ENCODE results near the gene CLC. TPM values are rescaled to one million over a fixed set of nuclear protein-coding genes. Genes with fewer than 3 reads are reported as not detected.
A peak's percentile ranks its signal among the peaks of the same experiment; 100 is the strongest.
"Not testable (repeated sequence)": the region's sequence is repeated elsewhere in the genome, so short reads cannot be mapped to it uniquely, and the experiment has no call there.

The CLC gene
- total RNA-seq, 1 donor from 2014 or later = not detected

- Histone ChIP-seq H4K20me1 (ENCODE audit: insufficient read depth, low read length) (no peaks in the 10 kb centered on the region), H3K4me2 (ENCODE audit: low read length) (no peak overlapping the region), H3K4me3 (ENCODE audit: insufficient read depth, low read depth, low read length) (no peak overlapping the region), H3K36me3 (ENCODE audit: insufficient read depth, low read length) (no peaks in the 10 kb centered on the region), H3K9me3 (ENCODE audit: insufficient read depth, low read depth, low read length) (no peaks in the 10 kb centered on the region), H3K27ac (ENCODE audit: low read depth, low read length) (no peak overlapping the region), H2AFZ (ENCODE audit: low read depth, low read length) (no peak overlapping the region), H3K27me3 (ENCODE audit: insufficient read depth, low read length) (peaks cover 2% of the 10 kb centered on the region), H3K79me2 (ENCODE audit: insufficient read depth, low read length) (no peaks in the 10 kb centered on the region), H3K9ac (ENCODE audit: low read length) (no peak overlapping the region), H3K4me1 (ENCODE audit: insufficient read depth, low read length) (no peaks in the 10 kb centered on the region)
- Mint-ChIP-seq H3K27ac (ENCODE audit: unreplicated experiment) (no peak overlapping the region), H3K4me1 (ENCODE audit: low read depth, unreplicated experiment) (no peaks in the 10 kb centered on the region), H3K4me3 (ENCODE audit: unreplicated experiment) (no peak overlapping the region), H3K36me3 (ENCODE audit: low read depth, unreplicated experiment) (no peaks in the 10 kb centered on the region), H3K27me3 (ENCODE audit: low read depth, unreplicated experiment) (peaks cover 5% of the 10 kb centered on the region), H3K9me3 (ENCODE audit: unreplicated experiment) (no peaks in the 10 kb centered on the region)
- FAIRE-seq = no peak
- TF ChIP-seq, protein P1, sequence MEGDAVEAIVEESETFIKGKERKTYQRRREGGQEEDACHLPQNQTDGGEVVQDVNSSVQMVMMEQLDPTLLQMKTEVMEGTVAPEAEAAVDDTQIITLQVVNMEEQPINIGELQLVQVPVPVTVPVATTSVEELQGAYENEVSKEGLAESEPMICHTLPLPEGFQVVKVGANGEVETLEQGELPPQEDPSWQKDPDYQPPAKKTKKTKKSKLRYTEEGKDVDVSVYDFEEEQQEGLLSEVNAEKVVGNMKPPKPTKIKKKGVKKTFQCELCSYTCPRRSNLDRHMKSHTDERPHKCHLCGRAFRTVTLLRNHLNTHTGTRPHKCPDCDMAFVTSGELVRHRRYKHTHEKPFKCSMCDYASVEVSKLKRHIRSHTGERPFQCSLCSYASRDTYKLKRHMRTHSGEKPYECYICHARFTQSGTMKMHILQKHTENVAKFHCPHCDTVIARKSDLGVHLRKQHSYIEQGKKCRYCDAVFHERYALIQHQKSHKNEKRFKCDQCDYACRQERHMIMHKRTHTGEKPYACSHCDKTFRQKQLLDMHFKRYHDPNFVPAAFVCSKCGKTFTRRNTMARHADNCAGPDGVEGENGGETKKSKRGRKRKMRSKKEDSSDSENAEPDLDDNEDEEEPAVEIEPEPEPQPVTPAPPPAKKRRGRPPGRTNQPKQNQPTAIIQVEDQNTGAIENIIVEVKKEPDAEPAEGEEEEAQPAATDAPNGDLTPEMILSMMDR (IDR thresholded peaks at IDR 0.05; ENCODE audit: insufficient read depth, low read depth, low read length) = no peak
- TF ChIP-seq EZH2 (IDR thresholded peaks at IDR 0.05; ENCODE audit: insufficient read depth, low read length) = no peak
- DNase-seq (ENCODE audit: low read depth) = no peak
Measured at GRCh38 chr19:39768786-39769185, 31.0 kb upstream of the CLC start.

- Mint-ChIP-seq H3K27me3 (ENCODE audit: low read depth, unreplicated experiment) (peaks cover 5% of the 10 kb centered on the region), H3K4me3 (ENCODE audit: unreplicated experiment) (no peak overlapping the region), H3K9me3 (ENCODE audit: unreplicated experiment) (no peaks in the 10 kb centered on the region), H3K4me1 (ENCODE audit: low read depth, unreplicated experiment) (no peaks in the 10 kb centered on the region), H3K36me3 (ENCODE audit: low read depth, unreplicated experiment) (no peaks in the 10 kb centered on the region), H3K27ac (ENCODE audit: unreplicated experiment) (no peak overlapping the region)
- TF ChIP-seq EZH2 (IDR thresholded peaks at IDR 0.05; ENCODE audit: insufficient read depth, low read length) = no peak
- TF ChIP-seq, protein P1 (IDR thresholded peaks at IDR 0.05; ENCODE audit: insufficient read depth, low read depth, low read length) = no peak
- no peak overlapping the region for H3K9ac ChIP-seq (ENCODE audit: low read length)
- H2AFZ ChIP-seq (ENCODE audit: low read depth, low read length) = no peak overlapping the region
- peaks cover 2% of the 10 kb centered on the region for H3K27me3 ChIP-seq (ENCODE audit: insufficient read depth, low read length)
- no peak overlapping the region for H3K27ac ChIP-seq (ENCODE audit: low read depth, low read length)
- no peaks in the 10 kb centered on the region for H3K4me1 ChIP-seq (ENCODE audit: insufficient read depth, low read length)
- H3K4me2 ChIP-seq (ENCODE audit: low read length) = no peak overlapping the region
- H3K9me3 ChIP-seq (ENCODE audit: insufficient read depth, low read depth, low read length) = no peaks in the 10 kb centered on the region
- H4K20me1 ChIP-seq (ENCODE audit: insufficient read depth, low read length) = no peaks in the 10 kb centered on the region
- DNase-seq (ENCODE audit: low read depth) (no peak), FAIRE-seq (no peak)
- H3K36me3 ChIP-seq (ENCODE audit: insufficient read depth, low read length) = no peaks in the 10 kb centered on the region
- H3K4me3 ChIP-seq (ENCODE audit: insufficient read depth, low read depth, low read length) = no peak overlapping the region
- H3K79me2 ChIP-seq (ENCODE audit: insufficient read depth, low read length) = no peaks in the 10 kb centered on the region
Measured at GRCh38 chr19:39768334-39768733, 30.5 kb upstream of the CLC start.

- Mint-ChIP-seq H3K4me3 (ENCODE audit: unreplicated experiment) (no peak overlapping the region), H3K27ac (ENCODE audit: unreplicated experiment) (no peak overlapping the region), H3K9me3 (ENCODE audit: unreplicated experiment) (no peaks in the 10 kb centered on the region), H3K27me3 (ENCODE audit: low read depth, unreplicated experiment) (peaks cover 3% of the 10 kb centered on the region), H3K4me1 (ENCODE audit: low read depth, unreplicated experiment) (no peaks in the 10 kb centered on the region), H3K36me3 (ENCODE audit: low read depth, unreplicated experiment) (no peaks in the 10 kb centered on the region)
- Histone ChIP-seq H2AFZ (ENCODE audit: low read depth, low read length) (no peak overlapping the region), H3K79me2 (ENCODE audit: insufficient read depth, low read length) (no peaks in the 10 kb centered on the region), H3K4me3 (ENCODE audit: insufficient read depth, low read depth, low read length) (no peak overlapping the region), H3K36me3 (ENCODE audit: insufficient read depth, low read length) (no peaks in the 10 kb centered on the region), H4K20me1 (ENCODE audit: insufficient read depth, low read length) (no peaks in the 10 kb centered on the region), H3K9ac (ENCODE audit: low read length) (no peak overlapping the region), H3K4me1 (ENCODE audit: insufficient read depth, low read length) (no peaks in the 10 kb centered on the region), H3K4me2 (ENCODE audit: low read length) (no peak overlapping the region), H3K27ac (ENCODE audit: low read depth, low read length) (no peak overlapping the region), H3K9me3 (ENCODE audit: insufficient read depth, low read depth, low read length) (no peaks in the 10 kb centered on the region), H3K27me3 (ENCODE audit: insufficient read depth, low read length) (no peaks in the 10 kb centered on the region)
- DNase-seq (ENCODE audit: low read depth) (peak; percentile 16), FAIRE-seq (no peak)
- TF ChIP-seq EZH2 (IDR thresholded peaks at IDR 0.05; ENCODE audit: insufficient read depth, low read length) = no peak
- TF ChIP-seq, protein P1 (IDR thresholded peaks at IDR 0.05; ENCODE audit: insufficient read depth, low read depth, low read length) = peak; percentile 83
Measured at GRCh38 chr19:39765091-39766076, 27.6 kb upstream of the CLC start.

GRCh38 chr19:39761851-39762250, 24.0 kb upstream of the CLC start:
- not testable (repeated sequence) for H3K4me2 ChIP-seq (ENCODE audit: low read length); H3K4me3 ChIP-seq (ENCODE audit: insufficient read depth, low read depth, low read length); H3K36me3 Mint-ChIP-seq (ENCODE audit: low read depth, unreplicated experiment); H3K9ac ChIP-seq (ENCODE audit: low read length); FAIRE-seq; H2AFZ ChIP-seq (ENCODE audit: low read depth, low read length); H3K36me3 ChIP-seq (ENCODE audit: insufficient read depth, low read length); H3K4me3 Mint-ChIP-seq (ENCODE audit: unreplicated experiment); DNase-seq (ENCODE audit: low read depth); H3K4me1 ChIP-seq (ENCODE audit: insufficient read depth, low read length); H3K27ac Mint-ChIP-seq (ENCODE audit: unreplicated experiment); H3K9me3 ChIP-seq (ENCODE audit: insufficient read depth, low read depth, low read length); H3K79me2 ChIP-seq (ENCODE audit: insufficient read depth, low read length); H3K4me1 Mint-ChIP-seq (ENCODE audit: low read depth, unreplicated experiment); H3K27me3 ChIP-seq (ENCODE audit: insufficient read depth, low read length); H3K9me3 Mint-ChIP-seq (ENCODE audit: unreplicated experiment); H3K27ac ChIP-seq (ENCODE audit: low read depth, low read length); H4K20me1 ChIP-seq (ENCODE audit: insufficient read depth, low read length)
- H3K27me3 Mint-ChIP-seq (ENCODE audit: low read depth, unreplicated experiment) = peaks cover 20% of the 10 kb centered on the region

All from astrocyte (in vitro differentiated cells and primary cell).